GM18498 (cell line): ENCODE results near the gene FILIP1L.
"Not testable (repeated sequence)": the region's sequence is repeated elsewhere in the genome, so short reads cannot be mapped to it uniquely, and the experiment has no call there.

Source experiments
- ATAC-seq: cut with Tn5 transposase; IDR thresholded peaks from one replicate; pipeline ENCODE4 v1.9.1; 2021; ENCODE audit warnings: mild to moderate bottlenecking, moderate library complexity; ENCODE audit not compliant: unreplicated experiment

The FILIP1L gene

GRCh38 chr3:100099621-100100020 lies 14.7 kb downstream of the FILIP1L start:
- ATAC-seq, result no peak

GRCh38 chr3:100098784-100099070 lies 15.6 kb downstream of the FILIP1L start:
- ATAC-seq, result no peak

GRCh38 chr3:100097919-100098783 lies 16.1 kb downstream of the FILIP1L start:
- ATAC-seq, result no peak

GRCh38 chr3:100096866-100097265 lies 17.4 kb downstream of the FILIP1L start:
- no peak for ATAC-seq

GRCh38 chr3:100096286-100096685 lies 18.0 kb downstream of the FILIP1L start:
- ATAC-seq, result not testable (repeated sequence)

- no peak for ATAC-seq
Measured at GRCh38 chr3:100093831-100094230, 20.5 kb downstream of the FILIP1L start.

- ATAC-seq, result peak; percentile 2
Measured at GRCh38 chr3:100090669-100091005, 23.7 kb downstream of the FILIP1L start.

GRCh38 chr3:100089812-100090668 lies 24.3 kb downstream of the FILIP1L start:
- ATAC-seq, result peak; percentile 77

GRCh38 chr3:100088735-100089368 lies 25.4 kb downstream of the FILIP1L start:
- ATAC-seq, result no peak

GRCh38 chr3:100087198-100087597 lies 27.1 kb downstream of the FILIP1L start:
- ATAC-seq, result peak; percentile 93

GRCh38 chr3:100086401-100086800 lies 27.9 kb downstream of the FILIP1L start:
- no peak for ATAC-seq

GRCh38 chr3:100084100-100084806 lies 30.0 kb downstream of the FILIP1L start:
- ATAC-seq, result no peak

GRCh38 chr3:100083209-100083608 lies 31.1 kb downstream of the FILIP1L start:
- no peak for ATAC-seq

- no peak for ATAC-seq
Measured at GRCh38 chr3:100082714-100083113, 31.6 kb downstream of the FILIP1L start.

- ATAC-seq, result no peak
Measured at GRCh38 chr3:100081986-100082692, 32.2 kb downstream of the FILIP1L start.

GRCh38 chr3:100081311-100081710 lies 33.0 kb downstream of the FILIP1L start:
- no peak for ATAC-seq

GRCh38 chr3:100080573-100080972 lies 33.7 kb downstream of the FILIP1L start:
- no peak for ATAC-seq

- ATAC-seq, result no peak
Measured at GRCh38 chr3:100079328-100079727, 35.0 kb downstream of the FILIP1L start.

- no peak for ATAC-seq
Measured at GRCh38 chr3:100076731-100077529, 37.4 kb downstream of the FILIP1L start.
